OCI-M2 (cell line): ENCODE results near the gene GYG1.

Experiments used
- DNase-seq: peaks from one replicate; lab custom pipeline; 2025; ENCODE audit not compliant: unreplicated experiment; lab: John Stamatoyannopoulos, UW

GYG1 gene

GRCh38 chr3:149016242-149016641, 24.9 kb downstream of the GYG1 start:
- DNase-seq, result no peak

GRCh38 chr3:149016669-149017541, 25.6 kb downstream of the GYG1 start:
- no peak for DNase-seq

GRCh38 chr3:149018247-149018646, 26.9 kb downstream of the GYG1 start:
- no peak for DNase-seq

GRCh38 chr3:149019580-149019979, 28.2 kb downstream of the GYG1 start:
- DNase-seq, result no peak

GRCh38 chr3:149020196-149020838, 29.0 kb downstream of the GYG1 start:
- no peak for DNase-seq

GRCh38 chr3:149020839-149021252, 29.5 kb downstream of the GYG1 start:
- DNase-seq, result no peak

- no peak for DNase-seq
These were observed 30.5 kb downstream of the GYG1 start for GRCh38 chr3:149021830-149022229.

- no peak for DNase-seq
These were observed 32.6 kb downstream of the GYG1 start for GRCh38 chr3:149023951-149024350.

GRCh38 chr3:149026718-149027117, 35.4 kb downstream of the GYG1 start:
- DNase-seq, result no peak

- DNase-seq, result no peak
These were observed 39.8 kb downstream of the GYG1 start for GRCh38 chr3:149031096-149031495.

- DNase-seq, result no peak
These were observed 46.3 kb downstream of the GYG1 start for GRCh38 chr3:149037684-149038083.

GRCh38 chr3:149038322-149038721, 47.0 kb downstream of the GYG1 start:
- DNase-seq, result no peak

- DNase-seq, result no peak
These were observed 51.5 kb downstream of the GYG1 start for GRCh38 chr3:149042789-149043386.

GRCh38 chr3:149044339-149045083, 53.2 kb downstream of the GYG1 start:
- no peak for DNase-seq

- no peak for DNase-seq
These were observed 64.2 kb downstream of the GYG1 start for GRCh38 chr3:149055575-149055974.

- DNase-seq, result no peak
These were observed 66.9 kb downstream of the GYG1 start for GRCh38 chr3:149058198-149058597.

GRCh38 chr3:149058602-149059001, 67.3 kb downstream of the GYG1 start:
- DNase-seq, result no peak

GRCh38 chr3:149061776-149062175, 70.4 kb downstream of the GYG1 start:
- no peak for DNase-seq

- no peak for DNase-seq
These were observed 76.5 kb downstream of the GYG1 start for GRCh38 chr3:149067883-149068282.
